Progenitor cell of endocrine pancreas (in vitro differentiated cells): ENCODE measurements around the gene HAGH. TPM values are rescaled to one million over a fixed set of nuclear protein-coding genes. Genes with fewer than 3 reads are reported as not detected.

Experiments used
- DNase-seq: peaks from one replicate; pipeline ENCODE4 v3.0.0; 2021; ENCODE audit warnings: low spot score; ENCODE audit not compliant: unreplicated experiment
- H3K27ac Mint-ChIP-seq: 2 replicates; pipeline ENCODE4 v1.8.0; 2021; ENCODE audit warnings: mild to moderate bottlenecking, moderate library complexity, mixed read lengths
- H3K27me3 Mint-ChIP-seq: 2 replicates; pipeline ENCODE4 v1.8.0; 2021; ENCODE audit warnings: mixed read lengths
- H3K36me3 Mint-ChIP-seq: 2 replicates; pipeline ENCODE4 v1.8.0; 2022; ENCODE audit warnings: mixed read lengths; ENCODE audit not compliant: insufficient read depth
- H3K4me1 Mint-ChIP-seq: 2 replicates; pipeline ENCODE4 v1.8.0; 2021; ENCODE audit warnings: low read depth, mixed read lengths
- H3K4me3 Mint-ChIP-seq: 2 replicates; pipeline ENCODE4 v1.8.0; 2021; ENCODE audit warnings: low read depth, mild to moderate bottlenecking, moderate library complexity, mixed read lengths
- H3K9me3 Mint-ChIP-seq: 2 replicates; pipeline ENCODE4 v1.8.0; 2021; ENCODE audit warnings: low read depth, mixed read lengths
- CTCF ChIP-seq: fragments of 200-600 bp; sonication (generic); IDR thresholded peaks from one replicate; pipeline ENCODE4 v1.5.0; 2021; ENCODE audit warnings: antibody characterized with exemption, mild to moderate bottlenecking; ENCODE audit not compliant: unreplicated experiment
- total RNA-seq: library from RNA; stranded (reverse); gene quantifications from 2 replicates; pipeline ENCODE4 v1.2.1, GENCODE V29; 2021

HAGH gene
- total RNA-seq, 1 donor from 2014 or later: 43.6 TPM

GRCh38 chr16:1776991-1777374, 49.6 kb downstream of the HAGH start:
- no peak for DNase-seq
- Mint-ChIP-seq H3K27me3 (no peaks in the 10 kb centered on the region), H3K4me1 (peaks cover 13% of the 10 kb centered on the region), H3K9me3 (no peaks in the 10 kb centered on the region), H3K36me3 (peaks cover 1% of the 10 kb centered on the region), H3K4me3 (no peak overlapping the region), H3K27ac (no peak overlapping the region)
- no peak for TF ChIP-seq CTCF

GRCh38 chr16:1776672-1776955, 50.0 kb downstream of the HAGH start:
- Mint-ChIP-seq H3K36me3 (peaks cover 1% of the 10 kb centered on the region), H3K27ac (no peak overlapping the region), H3K4me3 (no peak overlapping the region), H3K9me3 (no peaks in the 10 kb centered on the region), H3K27me3 (no peaks in the 10 kb centered on the region), H3K4me1 (peaks cover 13% of the 10 kb centered on the region)
- no peak for TF ChIP-seq CTCF
- DNase-seq: no peak

- H3K4me1 Mint-ChIP-seq: peaks cover 8% of the 10 kb centered on the region
- no peaks in the 10 kb centered on the region for H3K9me3 Mint-ChIP-seq
Measured at GRCh38 chr16:1775846-1776671, 50.6 kb downstream of the HAGH start.

DNA sequence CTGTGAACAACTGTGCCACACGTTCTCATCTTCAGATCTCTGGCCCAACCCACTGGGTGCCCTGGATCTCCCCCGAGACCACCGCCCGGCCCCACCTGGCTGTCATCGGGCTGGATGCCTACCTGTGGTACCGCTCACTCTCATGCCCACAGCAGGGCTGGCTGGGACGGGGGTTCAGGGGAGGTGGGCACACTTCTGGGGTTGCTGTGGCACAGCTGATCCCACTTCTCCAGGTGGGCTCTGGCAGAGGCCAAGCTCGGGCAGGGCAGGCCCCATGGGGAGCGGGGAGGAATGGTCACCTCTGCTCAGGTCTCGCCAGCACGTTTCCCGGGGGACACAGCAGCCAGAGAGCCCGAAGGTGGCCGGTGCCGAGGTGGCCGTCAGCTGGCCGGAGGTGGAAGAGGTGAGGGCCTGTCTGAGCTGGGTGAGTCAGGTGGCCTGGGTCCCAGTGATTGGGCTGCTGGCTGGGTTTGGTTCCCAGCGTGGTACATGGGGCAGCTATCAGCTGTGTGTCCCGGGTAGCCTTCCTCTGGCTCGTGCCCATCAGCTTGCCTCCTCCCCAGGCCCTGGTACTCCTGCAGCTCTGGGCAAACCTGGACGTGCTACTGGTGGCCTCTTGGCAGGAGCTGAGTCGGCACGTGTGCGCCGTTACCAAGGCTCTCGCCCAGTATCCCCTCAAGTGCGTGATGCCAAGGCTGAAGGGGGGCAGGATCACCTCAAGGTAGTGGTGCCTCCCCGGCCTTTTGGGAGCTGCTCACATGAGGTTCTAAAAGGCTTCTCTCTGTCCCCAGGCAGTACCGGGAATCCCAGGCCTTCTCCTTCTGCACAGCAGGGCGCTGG, 51.4 kb downstream of the HAGH start:
- H3K27ac Mint-ChIP-seq: no peak overlapping the region
- peaks cover 1% of the 10 kb centered on the region for H3K36me3 Mint-ChIP-seq
- peaks cover 9% of the 10 kb centered on the region for H3K4me1 Mint-ChIP-seq
- DNase-seq: no peak
- H3K9me3 Mint-ChIP-seq: no peaks in the 10 kb centered on the region
- H3K4me3 Mint-ChIP-seq: peak overlapping the region; percentile 31
- H3K27me3 Mint-ChIP-seq: no peaks in the 10 kb centered on the region
- TF ChIP-seq CTCF: no peak

More at GRCh38 chr16:1775846-1776671, 50.6 kb downstream of the HAGH start:
- TF ChIP-seq CTCF: no peak
- DNase-seq: no peak
- Mint-ChIP-seq H3K27ac (no peak overlapping the region), H3K36me3 (peaks cover 1% of the 10 kb centered on the region), H3K4me3 (no peak overlapping the region), H3K27me3 (no peaks in the 10 kb centered on the region)

DNA sequence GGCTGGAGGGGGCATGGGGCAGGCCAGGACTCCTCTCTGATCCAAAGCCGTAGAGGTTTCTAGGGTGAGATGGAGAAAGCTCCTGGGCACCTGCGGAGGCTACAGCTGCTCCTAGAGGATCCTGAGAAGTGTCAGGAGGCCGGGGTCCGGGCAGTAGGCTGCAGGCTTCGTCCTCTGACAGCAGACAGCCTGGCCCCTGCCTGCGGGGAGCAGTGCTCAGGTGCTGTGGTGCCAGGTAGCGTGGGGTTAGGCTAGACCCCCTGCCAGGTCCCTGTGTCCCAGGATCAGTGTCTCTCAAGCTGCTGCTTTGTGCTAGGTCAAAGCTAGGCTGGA, 52.2 kb downstream of the HAGH start:
- no peaks in the 10 kb centered on the region for H3K27me3 Mint-ChIP-seq

More for the DNA sequence above, 52.2 kb downstream of the HAGH start:
- Mint-ChIP-seq H3K27ac (no peak overlapping the region), H3K36me3 (peaks cover 3% of the 10 kb centered on the region), H3K9me3 (no peaks in the 10 kb centered on the region), H3K4me1 (peaks cover 9% of the 10 kb centered on the region), H3K4me3 (no peak overlapping the region)
- TF ChIP-seq CTCF: no peak
- no peak for DNase-seq
